Measurements from ENCODE around the gene FAM180B.
A peak's percentile ranks its signal among the peaks of the same experiment; 100 is the strongest.

FAM180B gene, protein sequence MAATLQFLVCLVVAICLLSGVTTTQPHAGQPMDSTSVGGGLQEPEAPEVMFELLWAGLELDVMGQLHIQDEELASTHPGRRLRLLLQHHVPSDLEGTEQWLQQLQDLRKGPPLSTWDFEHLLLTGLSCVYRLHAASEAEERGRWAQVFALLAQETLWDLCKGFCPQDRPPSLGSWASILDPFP

DNA sequence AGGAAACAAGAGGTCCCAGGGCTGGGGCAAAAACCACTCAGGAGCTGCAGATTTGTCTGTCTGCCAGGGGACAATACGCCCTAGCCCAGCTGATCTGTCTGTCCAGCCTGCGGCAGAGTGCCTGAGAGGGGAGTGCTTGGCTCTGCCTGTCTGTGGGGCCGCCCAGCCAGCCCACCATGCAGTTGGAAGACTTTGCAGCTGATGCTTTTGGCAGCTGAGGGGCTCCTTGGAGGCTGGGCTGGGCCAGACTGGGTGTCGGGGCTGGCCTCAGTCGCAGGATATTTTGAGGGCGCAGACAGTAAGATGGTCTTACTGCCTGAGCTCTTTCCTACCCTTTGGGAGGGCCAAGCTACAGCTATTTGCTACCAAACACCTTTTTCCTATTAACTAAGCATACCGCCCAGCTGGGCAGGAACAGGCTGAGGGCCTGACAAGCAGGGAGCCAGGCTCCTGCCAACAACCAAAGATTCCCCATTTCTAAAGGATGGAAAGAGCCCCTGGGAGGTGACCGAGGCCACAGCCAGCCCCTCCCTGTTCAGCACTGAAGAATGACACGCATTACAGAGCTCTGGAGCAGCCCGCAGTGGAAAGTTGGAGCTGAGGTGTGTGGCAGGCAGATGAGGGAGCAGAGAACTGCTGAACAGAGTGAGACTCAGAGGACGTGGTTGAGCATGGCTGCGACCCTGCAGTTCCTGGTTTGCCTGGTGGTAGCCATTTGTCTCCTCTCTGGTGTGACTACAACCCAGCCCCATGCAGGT is at the start of gene FAM180B:
Gene FAM180B (plus strand): TSS at position 581 of the 758 bp plus-strand sequence. CDS start 91 bp downstream, at position 672.
- Histone ChIP-seq H3K36me3 (peaks cover 29 to 48% (median 37%) of the 10 kb centered on the region in 3 donors), H3K27me3 (peaks cover 0 to 21% of the 10 kb centered on the region in 2 donors), H3K4me1 (peaks cover 0 to 5% (median 0%) of the 10 kb centered on the region in 4 donors), H3K9me3 (no peaks in the 10 kb centered on the region), H3K4me3 (no peak within 1 kb of the TSS), H3K27ac (no peak within 1 kb of the TSS)
- DNase-seq: no peak
- TF ChIP-seq, protein P1, sequence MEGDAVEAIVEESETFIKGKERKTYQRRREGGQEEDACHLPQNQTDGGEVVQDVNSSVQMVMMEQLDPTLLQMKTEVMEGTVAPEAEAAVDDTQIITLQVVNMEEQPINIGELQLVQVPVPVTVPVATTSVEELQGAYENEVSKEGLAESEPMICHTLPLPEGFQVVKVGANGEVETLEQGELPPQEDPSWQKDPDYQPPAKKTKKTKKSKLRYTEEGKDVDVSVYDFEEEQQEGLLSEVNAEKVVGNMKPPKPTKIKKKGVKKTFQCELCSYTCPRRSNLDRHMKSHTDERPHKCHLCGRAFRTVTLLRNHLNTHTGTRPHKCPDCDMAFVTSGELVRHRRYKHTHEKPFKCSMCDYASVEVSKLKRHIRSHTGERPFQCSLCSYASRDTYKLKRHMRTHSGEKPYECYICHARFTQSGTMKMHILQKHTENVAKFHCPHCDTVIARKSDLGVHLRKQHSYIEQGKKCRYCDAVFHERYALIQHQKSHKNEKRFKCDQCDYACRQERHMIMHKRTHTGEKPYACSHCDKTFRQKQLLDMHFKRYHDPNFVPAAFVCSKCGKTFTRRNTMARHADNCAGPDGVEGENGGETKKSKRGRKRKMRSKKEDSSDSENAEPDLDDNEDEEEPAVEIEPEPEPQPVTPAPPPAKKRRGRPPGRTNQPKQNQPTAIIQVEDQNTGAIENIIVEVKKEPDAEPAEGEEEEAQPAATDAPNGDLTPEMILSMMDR (IDR thresholded peaks at IDR 0.05): no peak
- intact Hi-C loops (cut with DNase I; ENCODE audit: low total_unique reads): no loop called here

DNA sequence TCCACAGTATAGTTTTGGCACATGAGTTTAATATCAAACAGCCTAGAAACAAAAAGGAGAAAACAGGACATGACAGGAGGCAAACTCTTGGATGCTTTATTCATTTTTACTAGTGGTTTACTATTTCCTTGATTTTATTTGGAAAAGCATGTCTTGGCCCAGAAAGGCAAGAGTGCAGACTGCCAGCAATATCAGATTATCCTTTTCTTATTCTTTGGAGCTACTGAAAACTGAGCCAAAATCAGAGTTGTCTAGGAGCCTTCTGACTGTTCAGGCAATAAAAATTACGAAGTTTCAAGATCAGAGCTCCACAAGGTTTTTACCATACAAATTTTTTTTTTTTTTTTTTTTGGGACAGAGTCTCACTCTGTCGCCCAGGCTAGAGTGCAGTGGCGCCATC is 49.6 kb upstream of the FAM180B start:
- peaks cover 0 to 4% (median 0%) of the 10 kb centered on the region in 3 donors for H3K36me3 ChIP-seq
- H3K9me3 ChIP-seq: no peaks in the 10 kb centered on the region
- intact Hi-C loops (cut with DNase I; ENCODE audit: low total_unique reads): no loop called here
- TF ChIP-seq, protein P1 (IDR thresholded peaks at IDR 0.05): no peak
- peak overlapping the region in 1 of 2 donors; percentile 11 for H3K27ac ChIP-seq
- H3K4me3 ChIP-seq: no peak overlapping the region
- H3K4me1 ChIP-seq: peaks cover 4 to 97% (median 52%) of the 10 kb centered on the region in 4 donors
- H3K27me3 ChIP-seq: no peaks in the 10 kb centered on the region
- no peak for DNase-seq

DNA sequence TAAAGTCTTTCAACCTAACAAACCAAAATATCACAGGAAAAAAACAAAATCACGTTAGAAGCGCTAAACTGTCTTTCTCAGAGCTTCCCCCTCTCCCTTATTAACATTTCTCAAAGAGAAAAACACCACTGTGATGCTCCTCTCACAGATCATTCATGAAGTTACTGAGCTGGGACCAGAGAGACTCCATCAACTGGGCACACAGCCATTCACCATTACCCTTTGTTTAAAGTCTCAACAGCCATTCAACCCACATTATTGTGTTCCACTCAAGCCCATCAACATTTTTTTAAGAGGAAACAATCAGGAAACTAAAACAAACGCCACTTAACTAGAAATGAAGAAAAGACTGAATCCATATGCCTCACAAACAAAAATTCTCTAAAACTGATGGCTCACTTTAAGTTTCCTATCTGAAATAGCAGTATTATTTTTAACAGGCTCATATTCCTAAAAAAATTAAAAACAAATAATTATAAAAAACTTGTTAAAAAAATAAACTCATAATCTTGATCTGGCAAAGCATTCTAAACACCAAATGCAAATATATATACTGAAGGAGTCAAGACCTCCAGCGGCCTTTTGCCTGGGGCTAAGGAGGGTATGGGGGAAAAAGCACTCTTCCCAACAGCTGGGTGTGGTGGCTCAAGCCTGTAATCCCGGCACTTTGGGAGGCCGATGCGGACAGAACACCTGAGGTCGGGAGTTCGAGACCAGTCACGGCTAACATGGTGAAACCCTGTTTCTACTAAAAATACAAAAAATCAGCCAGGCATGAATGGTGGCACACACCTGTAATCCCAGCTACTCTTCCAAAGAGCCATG is 47.5 kb upstream of the FAM180B start:
- H3K27ac ChIP-seq: no peak overlapping the region
- peaks cover 0 to 4% (median 0%) of the 10 kb centered on the region in 3 donors for H3K36me3 ChIP-seq
- no peaks in the 10 kb centered on the region for H3K27me3 ChIP-seq
- no peaks in the 10 kb centered on the region for H3K9me3 ChIP-seq
- TF ChIP-seq, protein P1 (IDR thresholded peaks at IDR 0.05): no peak
- intact Hi-C loops (cut with DNase I; ENCODE audit: low total_unique reads): no loop called here
- H3K4me3 ChIP-seq: no peak overlapping the region
- DNase-seq: no peak
- H3K4me1 ChIP-seq: peaks cover 0 to 97% (median 46%) of the 10 kb centered on the region in 4 donors

DNA sequence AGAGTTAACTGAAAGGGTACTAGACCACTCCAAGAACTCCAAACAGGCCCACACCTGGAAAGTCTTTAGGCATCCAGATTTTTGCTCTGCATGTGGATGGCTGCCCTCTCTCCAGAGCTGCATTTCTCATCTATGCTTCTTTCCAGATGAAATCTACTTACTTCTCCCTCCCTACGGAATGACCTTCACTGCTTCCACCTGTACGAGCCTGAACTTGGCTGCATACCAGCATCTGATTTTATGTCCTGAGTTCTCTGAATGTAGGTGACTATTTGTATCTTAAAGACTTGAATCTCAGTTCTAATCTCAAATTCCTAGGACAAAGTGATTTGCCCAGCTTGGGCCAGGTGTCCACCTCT is 46.8 kb upstream of the FAM180B start:
- Histone ChIP-seq H3K4me1 (peaks cover 0 to 97% (median 39%) of the 10 kb centered on the region in 4 donors), H3K36me3 (peaks cover 0 to 4% (median 0%) of the 10 kb centered on the region in 3 donors), H3K9me3 (no peaks in the 10 kb centered on the region), H3K27me3 (no peaks in the 10 kb centered on the region), H3K27ac (no peak overlapping the region), H3K4me3 (no peak overlapping the region)
- DNase-seq: no peak
- TF ChIP-seq, protein P1 (IDR thresholded peaks at IDR 0.05): no peak
- intact Hi-C loops (cut with DNase I; ENCODE audit: low total_unique reads): no loop called here

DNA sequence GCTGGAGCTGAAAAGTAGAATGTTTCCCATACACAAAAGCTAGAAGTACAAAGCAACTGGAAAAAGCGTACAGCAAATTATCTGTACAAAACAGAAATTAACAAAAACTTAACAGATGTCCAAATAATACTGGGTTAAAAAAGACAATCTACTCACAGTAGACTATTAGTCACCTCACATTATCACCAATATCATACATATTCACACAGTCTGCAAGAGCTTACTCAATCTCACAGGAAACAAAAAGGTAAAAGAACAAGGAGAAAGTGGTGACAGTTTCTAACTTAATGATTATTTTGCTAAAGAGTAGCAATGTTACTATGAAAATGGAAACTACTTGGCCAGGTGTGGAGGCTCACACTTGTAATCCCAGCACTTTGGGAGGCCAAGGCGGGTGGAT is 45.4 kb upstream of the FAM180B start:
- DNase-seq: no peak
- H3K36me3 ChIP-seq: no peaks in the 10 kb centered on the region
- peaks cover 0 to 92% (median 30%) of the 10 kb centered on the region in 4 donors for H3K4me1 ChIP-seq
- H3K4me3 ChIP-seq: no peak overlapping the region
- no peaks in the 10 kb centered on the region for H3K27me3 ChIP-seq
- intact Hi-C loops (cut with DNase I; ENCODE audit: low total_unique reads): no loop called here
- TF ChIP-seq, protein P1 (IDR thresholded peaks at IDR 0.05): no peak
- H3K27ac ChIP-seq: no peak overlapping the region
- H3K9me3 ChIP-seq: no peaks in the 10 kb centered on the region

Measured in tibial artery (tissue), 4 donors.